HepG2 (cell line): Measurements from ENCODE around the gene RAD50. TPM values are rescaled to one million over a fixed set of nuclear protein-coding genes. Genes with fewer than 3 reads are reported as not detected.

Experiments
- ATAC-seq: fragments of 200-7000 bp; cut with Tn5 transposase; 3 replicates; pipeline ENCODE4 v1.9.1; 2020; ENCODE audit warnings: mild to moderate bottlenecking, moderate library complexity
- BruUV-seq: library from RNA; stranded (reverse); fragments of 400-500 nt; replicated peaks from 2 replicates; lab custom pipeline; 2021; lab: Mats Ljungman, UMichigan
- CTCF ChIA-PET: fragments of 300-600 bp; formaldehyde crosslinking; extraction: SDS; loops from one replicate; lab custom pipeline; 2021; ENCODE audit warnings: low total read pairs, inconsistent platforms, low intra/inter-chr PET ratio; lab: Yijun Ruan, JAX
- POLR2A ChIA-PET: fragments of 350-600 bp; sonication (Branson Sonifier 250); formaldehyde crosslinking; loops from one replicate; lab custom pipeline; 2020; ENCODE audit warnings: antibody characterized with exemption, inconsistent platforms; lab: Yijun Ruan, JAX
- DNase-seq: peaks from one replicate; pipeline ENCODE4 v3.0.0-alpha.2; 2015; ENCODE audit warnings: low spot score
- FAIRE-seq: peaks from 3 replicates; lab custom pipeline; 2011; peaks lifted over from hg19 to GRCh38; lab: Jason Lieb, UNC
- H2AFZ ChIP-seq: one replicate; pipeline ENCODE4 v1.6.1; 2011; ENCODE audit warnings: low read length, inconsistent platforms
- H3K27ac ChIP-seq: fragments of 300-600 bp; 3 replicates; pipeline ENCODE4 v1.8.0; 2011; ENCODE audit warnings: mixed run types, mild to moderate bottlenecking, mixed read lengths, low read length, inconsistent platforms; ENCODE audit not compliant: insufficient read depth; ENCODE audit errors: extremely low read length
- H3K27me3 ChIP-seq, 2 experiments: fragments of 200-600 bp in 1 of 2; 2 replicates in 1 of 2; 3 replicates in 1 of 2; pipeline versions ENCODE4 v1.6.0 to v1.8.0; 2011; ENCODE audit warnings: low read length in 2 of 2, mild to moderate bottlenecking in 2 of 2, moderate library complexity in 2 of 2, inconsistent platforms in 1 of 2; ENCODE audit not compliant: insufficient read depth in 2 of 2, control insufficient read depth in 1 of 2
- H3K36me3 ChIP-seq, 2 experiments: fragments of 200-600 bp in 1 of 2; replicated peaks in 1 of 2; 2 replicates in 1 of 2; 3 replicates in 1 of 2; pipeline versions ENCODE4 v1.5.1 to v1.8.0; 2011; ENCODE audit warnings: low read length in 2 of 2, inconsistent platforms in 1 of 2; ENCODE audit not compliant: insufficient read depth in 2 of 2, control insufficient read depth in 1 of 2
- H3K4me1 ChIP-seq: 2 replicates; pipeline ENCODE4 v1.5.1; 2012; ENCODE audit warnings: low read length, inconsistent platforms; ENCODE audit not compliant: insufficient read depth
- H3K4me2 ChIP-seq: 2 replicates; pipeline ENCODE4 v1.6.0; 2011; ENCODE audit warnings: low read depth, low read length, inconsistent platforms
- H3K4me3 ChIP-seq, 3 experiments: fragments of 200-600 bp in 1 of 3; sonication (generic), shearing (Covaris generic) in 1 of 3; replicated peaks in 1 of 3; 2 replicates each; pipeline ENCODE4 v1.5.1; 2011 to 2016; ENCODE audit warnings: low read length in 3 of 3, inconsistent platforms in 2 of 3, low read depth in 2 of 3, mild to moderate bottlenecking in 2 of 3, control low read depth in 1 of 3, mixed read lengths in 1 of 3; ENCODE audit not compliant: insufficient read depth in 1 of 3
- H3K79me2 ChIP-seq: one replicate; pipeline ENCODE4 v1.6.1; 2011; ENCODE audit warnings: low read length, inconsistent platforms; ENCODE audit not compliant: insufficient read depth
- H3K9ac ChIP-seq: 2 replicates; pipeline ENCODE4 v1.6.0; 2011; ENCODE audit warnings: mild to moderate bottlenecking, low read depth, low read length, inconsistent platforms; ENCODE audit not compliant: insufficient read depth
- H3K9me3 ChIP-seq: 2 replicates; pipeline ENCODE4 v1.5.1; 2012; ENCODE audit warnings: mild to moderate bottlenecking, low read length
- H4K20me1 ChIP-seq: 2 replicates; pipeline ENCODE4 v1.6.0; 2011; ENCODE audit warnings: inconsistent platforms, mild to moderate bottlenecking, low read length, moderate library complexity; ENCODE audit not compliant: insufficient read depth
- ATF4 ChIP-seq, 2 experiments: fragments of 450-650 bp in 1 of 2; sonication (generic) in 1 of 2; formaldehyde crosslinking; IDR thresholded peaks; 2 replicates each; pipeline versions ENCODE4 v1.5.0 to v1.8.0; 2020 to 2022; ENCODE audit warnings: mild to moderate bottlenecking in 1 of 2, missing genetic modification reagents in 1 of 2
- CAMTA2 ChIP-seq: sonication (generic); formaldehyde crosslinking; IDR thresholded peaks from 2 replicates; pipeline ENCODE4 v1.4.0; 2020; ENCODE audit warnings: mild to moderate bottlenecking, missing genetic modification reagents, borderline replicate concordance
- CREB1 ChIP-seq, 2 experiments: fragments of 450-650 bp in 1 of 2; IDR thresholded peaks; 2 replicates each; pipeline ENCODE4 v1.6.1; 2016 to 2017; ENCODE audit warnings: control low read depth in 1 of 2, mild to moderate bottlenecking in 1 of 2, missing compliant biosample characterization in 1 of 2, missing genetic modification characterization in 1 of 2
- GABPA ChIP-seq, 2 experiments: IDR thresholded peaks; 2 replicates each; pipeline ENCODE4 v1.6.1; 2011 to 2016; ENCODE audit warnings: low read depth in 2 of 2, low read length in 1 of 2, missing biosample characterization in 1 of 2, missing genetic modification characterization in 1 of 2
- ISL2 ChIP-seq: sonication (generic); formaldehyde crosslinking; IDR thresholded peaks from 2 replicates; pipeline ENCODE4 v1.5.0; 2020; ENCODE audit warnings: missing genetic modification reagents
- KDM6A ChIP-seq: IDR thresholded peaks from 2 replicates; pipeline ENCODE4 v1.6.1; 2016; ENCODE audit warnings: low read depth
- MXD4 ChIP-seq: IDR thresholded peaks from 2 replicates; pipeline ENCODE4 v1.6.1; 2016; ENCODE audit warnings: mild to moderate bottlenecking, missing biosample characterization, missing genetic modification reagents
- NFRKB ChIP-seq: fragments of 450-650 bp; IDR thresholded peaks from 2 replicates; pipeline ENCODE4 v1.6.1; 2017
- PHF21A ChIP-seq: sonication (generic); formaldehyde crosslinking; IDR thresholded peaks from 2 replicates; pipeline ENCODE4 v1.5.0; 2020; ENCODE audit warnings: mild to moderate bottlenecking, missing genetic modification reagents
- PRDM10 ChIP-seq: sonication (generic); formaldehyde crosslinking; IDR thresholded peaks from 2 replicates; pipeline ENCODE4 v1.4.0; 2020; ENCODE audit warnings: low read depth, missing genetic modification reagents
- SMAD3 ChIP-seq: sonication (generic); formaldehyde crosslinking; IDR thresholded peaks from 2 replicates; pipeline ENCODE4 v1.4.0; 2020; ENCODE audit warnings: missing genetic modification reagents
- ZBTB7A ChIP-seq: sonication (generic); formaldehyde crosslinking; IDR thresholded peaks from 2 replicates; pipeline ENCODE4 v1.8.0; 2022; ENCODE audit warnings: mild to moderate bottlenecking, missing genetic modification reagents
- ZMAT3 ChIP-seq: sonication (generic); formaldehyde crosslinking; conservative IDR thresholded peaks from 2 replicates; pipeline ENCODE4 v1.7.0; 2021; ENCODE audit warnings: missing genetic modification reagents
- ZNF17 ChIP-seq: sonication (generic); formaldehyde crosslinking; IDR thresholded peaks from 2 replicates; pipeline ENCODE4 v1.5.0; 2020; ENCODE audit warnings: mild to moderate bottlenecking, missing genetic modification reagents
- ZNF567 ChIP-seq: sonication (generic); formaldehyde crosslinking; IDR thresholded peaks from 2 replicates; pipeline ENCODE4 v1.8.1; 2023; ENCODE audit warnings: mild to moderate bottlenecking, missing genetic modification reagents, borderline replicate concordance
- ZNF781 ChIP-seq: sonication (generic); formaldehyde crosslinking; IDR thresholded peaks from 2 replicates; pipeline ENCODE4 v1.5.1; 2020; ENCODE audit warnings: borderline replicate concordance, mild to moderate bottlenecking, missing genetic modification reagents; ENCODE audit errors: not compliant biosample characterization
- ZNF879 ChIP-seq: sonication (generic); formaldehyde crosslinking; IDR thresholded peaks from 2 replicates; pipeline ENCODE4 v1.8.1; 2023; ENCODE audit warnings: missing genetic modification reagents
- ZSCAN21 ChIP-seq: sonication (generic); formaldehyde crosslinking; IDR thresholded peaks from 2 replicates; pipeline ENCODE4 v1.8.0; 2022; ENCODE audit warnings: mild to moderate bottlenecking, missing genetic modification reagents, moderate library complexity, borderline replicate concordance
- WGBS: methylation state at CpG from one replicate; pipeline ENCODE4 v1.1.6; 2017; ENCODE audit warnings: low lambda C conversion rate; 5-methylcytosine and 5-hydroxymethylcytosine counted together
- in situ Hi-C: cut with HindIII; loops from 2 replicates; pipeline ENCODE4 v1.10.0; 2017; ENCODE audit warnings: low pct_unique_long_range_greater_than_20kb; ENCODE audit not compliant: extremely low pct_ligation_motif_present
- intact Hi-C: fragments of 100-400 bp; cut with micrococcal nuclease; formaldehyde crosslinking; loops from one replicate; pipeline ENCODE4 v1.10.0; 2022; ENCODE audit not compliant: unreplicated experiment
- polyA plus RNA-seq, 8 experiments: library from polyadenylated mRNA; depleted of rRNA in 3 of 8; stranded (reverse) in 7 of 8; unstranded in 1 of 8; fragments of >200 nt; fragmentation: Illumina TruSeq in 4 of 8; extraction: Trizol in 4 of 8; gene quantifications; 2 replicates each; pipeline versions ENCODE4 v1.2.1 to v1.2.3, GENCODE V29; 2011 to 2016; ENCODE audit warnings: low read depth in 4 of 8, missing spikeins in 1 of 8, mixed read lengths in 1 of 8; ENCODE audit not compliant: insufficient read depth in 1 of 8
- total RNA-seq, 5 experiments: library from RNA; depleted of rRNA; stranded (reverse); fragments of >200 nt; fragmentation: Illumina TruSeq; extraction: Trizol; gene quantifications; 2 replicates each; pipeline ENCODE4 v1.2.3, GENCODE V29; 2016; ENCODE audit warnings: low read depth in 1 of 5
- TF ChIP-seq, protein P1 (sequence below): sonication (generic); formaldehyde crosslinking; IDR thresholded peaks from 2 replicates; pipeline ENCODE4 v1.5.1; 2020; ENCODE audit warnings: missing genetic modification reagents, mild to moderate bottlenecking, borderline replicate concordance

Gene RAD50
- total and polyA plus RNA-seq, 2 of the 13 experiments (the other 11 are each of a cell fraction or from before 2014, with no cell fraction given) = 19.2 to 23.4 TPM

GRCh38 chr5:132629230-132629944, 72.6 kb downstream of the RAD50 start:
- in situ Hi-C loops (no loop called here), intact Hi-C loops (no loop called here)
- no peak for ATAC-seq
- no peak for DNase-seq
- no peak for FAIRE-seq
- no peak overlapping the region for H3K9ac ChIP-seq
- no peaks in the 10 kb centered on the region for H3K9me3 ChIP-seq
- H3K4me3 ChIP-seq = no peak overlapping the region
- BruUV-seq = no TSS peak
- no peaks in the 10 kb centered on the region for H3K27me3 ChIP-seq
- H3K79me2 ChIP-seq = no peaks in the 10 kb centered on the region
- peaks cover 3 to 28% of the 10 kb centered on the region in 2 experiments; a peak in 4 of 5 replicates for H3K36me3 ChIP-seq
- WGBS = 95% methylated on average over 5 of the region's 5 CpGs
- no peaks in the 10 kb centered on the region for H3K4me1 ChIP-seq
- CTCF ChIA-PET = no interaction called here
- H2AFZ ChIP-seq = no peak overlapping the region
- POLR2A ChIA-PET = no interaction called here
- no peaks in the 10 kb centered on the region for H4K20me1 ChIP-seq
- H3K4me2 ChIP-seq = no peak overlapping the region
- no peak overlapping the region for H3K27ac ChIP-seq
- TF ChIP-seq CAMTA2 (CRISPR knock-in tag) (no peak), NFRKB (no peak), SMAD3 (CRISPR knock-in tag) (no peak), ATF4 (CRISPR knock-in tag; IDR thresholded peaks at IDR 0.05) (no peak), PRDM10 (CRISPR knock-in tag) (no peak), PHF21A (CRISPR knock-in tag) (no peak), CREB1 (IDR thresholded peaks at IDR 0.05) (no peak), CREB1 (CRISPR knock-in tag; IDR thresholded peaks at IDR 0.05) (no peak), ISL2 (CRISPR knock-in tag) (no peak), ZBTB7A (CRISPR knock-in tag) (no peak), ZNF17 (CRISPR knock-in tag) (no peak), ZNF781 (no peak), ZNF879 (CRISPR knock-in tag) (no peak), GABPA (IDR thresholded peaks at IDR 0.05; ENCODE audit: low read depth, low read length) (no peak), GABPA (CRISPR knock-in tag; IDR thresholded peaks at IDR 0.05; ENCODE audit: low read depth) (no peak), MXD4 (CRISPR knock-in tag) (no peak), ZSCAN21 (no peak), ZNF567 (CRISPR knock-in tag) (no peak), KDM6A (no peak), ZMAT3 (CRISPR knock-in tag) (no peak)
- TF ChIP-seq, protein P1, sequence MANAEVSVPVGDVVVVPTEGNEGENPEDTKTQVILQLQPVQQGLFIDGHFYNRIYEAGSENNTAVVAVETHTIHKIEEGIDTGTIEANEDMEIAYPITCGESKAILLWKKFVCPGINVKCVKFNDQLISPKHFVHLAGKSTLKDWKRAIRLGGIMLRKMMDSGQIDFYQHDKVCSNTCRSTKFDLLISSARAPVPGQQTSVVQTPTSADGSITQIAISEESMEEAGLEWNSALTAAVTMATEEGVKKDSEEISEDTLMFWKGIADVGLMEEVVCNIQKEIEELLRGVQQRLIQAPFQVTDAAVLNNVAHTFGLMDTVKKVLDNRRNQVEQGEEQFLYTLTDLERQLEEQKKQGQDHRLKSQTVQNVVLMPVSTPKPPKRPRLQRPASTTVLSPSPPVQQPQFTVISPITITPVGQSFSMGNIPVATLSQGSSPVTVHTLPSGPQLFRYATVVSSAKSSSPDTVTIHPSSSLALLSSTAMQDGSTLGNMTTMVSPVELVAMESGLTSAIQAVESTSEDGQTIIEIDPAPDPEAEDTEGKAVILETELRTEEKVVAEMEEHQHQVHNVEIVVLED (CRISPR knock-in tag) = no peak
